Smooth muscle cell (in vitro differentiated cells): ENCODE measurements around the gene CBY3. TPM values are rescaled to one million over a fixed set of nuclear protein-coding genes. Genes with fewer than 3 reads are reported as not detected.
A peak's percentile ranks its signal among the peaks of the same experiment; 100 is the strongest.
"Not testable (repeated sequence)": the region's sequence is repeated elsewhere in the genome, so short reads cannot be mapped to it uniquely, and the experiment has no call there.

Source experiments
- DNase-seq: peaks from one replicate; lab custom pipeline; 2025; ENCODE audit not compliant: unreplicated experiment; lab: John Stamatoyannopoulos, UW
- H2AFZ ChIP-seq: fragments of 200-600 bp; sonication (generic); 2 replicates; pipeline ENCODE4 v1.6.0; 2016; ENCODE audit warnings: antibody characterized with exemption, low read depth, mild to moderate bottlenecking
- H3F3A ChIP-seq: fragments of 200-600 bp; sonication (generic); 2 replicates; pipeline ENCODE4 v1.6.0; 2017; ENCODE audit warnings: antibody characterized with exemption, low read depth
- H3K27ac ChIP-seq: fragments of 200-600 bp; sonication (generic); 2 replicates; pipeline ENCODE4 v1.5.1; 2016; ENCODE audit warnings: low read depth, mild to moderate bottlenecking
- H3K27me3 ChIP-seq: fragments of 200-600 bp; sonication (generic); 2 replicates; pipeline ENCODE4 v1.6.1; 2016; ENCODE audit warnings: low read depth, mild to moderate bottlenecking
- H3K36me3 ChIP-seq: fragments of 200-600 bp; sonication (generic); 2 replicates; pipeline ENCODE4 v1.5.1; 2016; ENCODE audit warnings: low read depth
- H3K4me1 ChIP-seq: fragments of 200-600 bp; sonication (generic); 2 replicates; pipeline ENCODE4 v1.5.1; 2016; ENCODE audit warnings: low read depth
- H3K4me2 ChIP-seq: fragments of 200-600 bp; sonication (generic); 2 replicates; pipeline ENCODE4 v1.6.0; 2016; ENCODE audit warnings: mild to moderate bottlenecking
- H3K4me3 ChIP-seq: fragments of 200-600 bp; sonication (generic); 2 replicates; pipeline ENCODE4 v1.5.1; 2016; ENCODE audit warnings: mild to moderate bottlenecking
- H3K79me2 ChIP-seq: fragments of 200-600 bp; sonication (generic); 2 replicates; pipeline ENCODE4 v1.6.0; 2016; ENCODE audit warnings: low read depth, mild to moderate bottlenecking
- H3K9ac ChIP-seq: fragments of 200-600 bp; sonication (generic); 2 replicates; pipeline ENCODE4 v1.6.0; 2016; ENCODE audit warnings: low read depth
- H3K9me3 ChIP-seq: fragments of 200-600 bp; sonication (generic); replicated peaks from 2 replicates; pipeline ENCODE4 v1.5.1; 2016; ENCODE audit warnings: low read depth
- H4K20me1 ChIP-seq: fragments of 200-600 bp; sonication (generic); 2 replicates; pipeline ENCODE4 v1.6.0; 2016; ENCODE audit warnings: low read depth
- WGBS: methylation state at CpG from one replicate; pipeline ENCODE4 v1.1.7; 2016; ENCODE audit warnings: low lambda C conversion rate; 5-methylcytosine and 5-hydroxymethylcytosine counted together
- polyA plus RNA-seq: library from polyadenylated mRNA; unstranded; fragments of >200 nt; fragmentation: Nextera tagmentation; extraction: Ambion mirVana; gene quantifications from 2 replicates; pipeline ENCODE4 v1.2.1, GENCODE V29; 2016
- total RNA-seq: library from RNA; depleted of rRNA; stranded (reverse); fragments of >200 nt; gene quantifications from 2 replicates; pipeline ENCODE4 v1.2.3, GENCODE V29; 2014
- TF ChIP-seq, protein P1 (sequence below): fragments of 200-600 bp; sonication (generic); IDR thresholded peaks from 2 replicates; pipeline ENCODE4 v1.5.1; 2017; ENCODE audit warnings: borderline replicate concordance, mild to moderate bottlenecking, antibody characterized with exemption; ENCODE audit not compliant: insufficient read depth, poor library complexity, severe bottlenecking

Gene CBY3
- total and polyA plus RNA-seq, 2 experiments from 2014 or later: not detected

DNA sequence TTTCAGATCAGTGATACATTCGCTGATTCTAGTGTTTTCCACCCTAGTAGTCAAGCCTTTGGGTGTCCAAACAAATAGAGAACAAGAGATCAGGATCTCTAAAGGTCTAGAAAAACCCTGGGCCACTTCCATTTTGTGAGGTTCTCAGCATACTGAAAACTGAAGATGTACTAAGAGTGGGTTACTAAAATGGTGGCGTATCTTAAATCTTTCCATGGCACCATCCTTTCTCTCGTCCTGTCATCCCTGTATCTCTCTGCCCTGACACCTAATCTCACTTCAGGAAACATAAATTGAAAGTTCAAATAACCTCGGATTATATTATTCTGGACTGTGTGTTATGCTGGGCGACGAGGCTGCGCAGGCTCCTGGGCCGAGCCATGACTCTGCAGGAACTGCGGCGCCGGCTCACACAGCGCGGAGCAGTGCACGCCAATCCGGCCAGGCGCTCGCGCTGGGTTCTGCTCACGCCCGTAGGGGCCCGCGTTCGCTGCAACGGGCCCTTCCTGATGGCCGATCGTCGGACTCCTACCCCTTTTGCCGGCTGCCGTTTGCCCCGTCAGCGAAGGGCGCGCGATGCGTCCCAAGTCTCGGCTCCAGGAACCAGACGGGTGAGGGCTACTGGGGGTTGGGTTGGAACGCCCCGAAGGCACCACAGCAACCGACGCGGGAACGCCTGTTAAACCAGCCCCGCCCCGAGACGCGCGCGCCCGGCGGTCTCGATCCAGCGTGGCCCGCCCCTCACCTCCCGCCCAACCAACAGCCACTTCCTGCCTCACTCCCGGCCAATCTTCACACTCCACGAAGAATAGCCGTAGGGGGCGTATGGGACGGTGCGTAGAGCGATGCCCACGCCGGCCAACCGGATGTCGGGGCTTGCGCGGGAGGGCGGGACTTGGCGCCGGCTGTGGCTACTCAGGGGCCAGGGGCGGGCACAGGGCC lies 17.4 kb upstream of the CBY3 start:
- Histone ChIP-seq H3K79me2 (peaks cover 50% of the 10 kb centered on the region), H3F3A (no peaks in the 10 kb centered on the region)
- peak; percentile 94 for DNase-seq

DNA sequence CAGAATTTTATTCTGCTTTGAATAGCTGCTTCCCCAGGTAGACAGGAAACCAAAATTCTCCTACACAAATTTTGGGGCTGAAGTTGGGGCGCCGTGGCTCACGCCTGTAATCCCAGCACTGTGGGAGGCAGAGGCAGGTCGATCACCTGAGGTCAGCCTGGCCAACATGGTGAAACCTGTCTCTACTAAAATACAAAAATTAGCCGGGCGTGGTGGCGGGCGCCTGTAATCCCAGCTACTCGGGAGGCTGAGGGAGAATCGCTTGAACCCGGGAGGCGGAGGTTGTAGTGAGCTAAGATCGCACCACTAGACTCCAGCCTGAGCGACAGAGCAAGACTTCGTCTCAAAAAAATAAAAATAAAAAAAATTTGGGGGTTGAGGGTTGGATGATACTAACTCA lies 16.7 kb upstream of the CBY3 start:
- not testable (repeated sequence) for DNase-seq, H3K36me3 ChIP-seq, H3F3A ChIP-seq, H3K27me3 ChIP-seq, H3K9me3 ChIP-seq
- Histone ChIP-seq H3K4me3 (peak overlapping the region; percentile 85), H3K4me2 (peak overlapping the region; percentile 87), H4K20me1 (peaks cover 31% of the 10 kb centered on the region), H3K27ac (peak overlapping the region; percentile 96), H3K79me2 (peaks cover 43% of the 10 kb centered on the region), H3K4me1 (peaks cover 13% of the 10 kb centered on the region), H3K9ac (peak overlapping the region; percentile 88), H2AFZ (peak overlapping the region; percentile 94)
- WGBS: 93% methylated on average over 15 of the region's 15 CpGs

More for the DNA sequence above, 17.4 kb upstream of the CBY3 start:
- Histone ChIP-seq H3K4me1 (peaks cover 13% of the 10 kb centered on the region), H3K4me3 (peak overlapping the region; percentile 85), H2AFZ (peak overlapping the region; percentile 94), H3K27ac (peak overlapping the region; percentile 96), H3K4me2 (peak overlapping the region; percentile 90), H3K27me3 (no peaks in the 10 kb centered on the region), H4K20me1 (peaks cover 38% of the 10 kb centered on the region), H3K9ac (peak overlapping the region; percentile 96), H3K36me3 (no peaks in the 10 kb centered on the region), H3K9me3 (no peaks in the 10 kb centered on the region)
- WGBS: 3% methylated on average over 56 of the region's 72 CpGs
- TF ChIP-seq, protein P1, sequence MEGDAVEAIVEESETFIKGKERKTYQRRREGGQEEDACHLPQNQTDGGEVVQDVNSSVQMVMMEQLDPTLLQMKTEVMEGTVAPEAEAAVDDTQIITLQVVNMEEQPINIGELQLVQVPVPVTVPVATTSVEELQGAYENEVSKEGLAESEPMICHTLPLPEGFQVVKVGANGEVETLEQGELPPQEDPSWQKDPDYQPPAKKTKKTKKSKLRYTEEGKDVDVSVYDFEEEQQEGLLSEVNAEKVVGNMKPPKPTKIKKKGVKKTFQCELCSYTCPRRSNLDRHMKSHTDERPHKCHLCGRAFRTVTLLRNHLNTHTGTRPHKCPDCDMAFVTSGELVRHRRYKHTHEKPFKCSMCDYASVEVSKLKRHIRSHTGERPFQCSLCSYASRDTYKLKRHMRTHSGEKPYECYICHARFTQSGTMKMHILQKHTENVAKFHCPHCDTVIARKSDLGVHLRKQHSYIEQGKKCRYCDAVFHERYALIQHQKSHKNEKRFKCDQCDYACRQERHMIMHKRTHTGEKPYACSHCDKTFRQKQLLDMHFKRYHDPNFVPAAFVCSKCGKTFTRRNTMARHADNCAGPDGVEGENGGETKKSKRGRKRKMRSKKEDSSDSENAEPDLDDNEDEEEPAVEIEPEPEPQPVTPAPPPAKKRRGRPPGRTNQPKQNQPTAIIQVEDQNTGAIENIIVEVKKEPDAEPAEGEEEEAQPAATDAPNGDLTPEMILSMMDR: no peak

DNA sequence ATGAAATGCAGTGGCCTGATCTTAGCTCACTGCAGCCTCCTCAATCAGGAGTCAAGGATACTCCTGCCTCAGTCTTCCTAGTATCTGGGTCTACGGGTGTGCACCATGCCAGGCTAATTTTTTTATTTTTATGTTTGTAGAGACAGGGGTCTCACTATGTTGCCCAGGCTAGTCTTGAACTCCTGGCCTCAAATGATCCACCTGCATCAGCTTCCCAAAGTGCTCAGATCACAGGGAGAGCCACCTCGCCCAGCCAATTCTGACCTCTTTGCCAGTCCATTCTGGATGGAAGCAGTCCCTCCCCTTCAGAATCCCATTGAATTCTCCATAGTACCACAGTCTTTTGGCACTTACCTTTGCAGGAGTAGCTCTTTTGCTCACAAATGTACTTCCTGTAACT lies 16.3 kb upstream of the CBY3 start:
- TF ChIP-seq, protein P1: no peak
- Histone ChIP-seq H2AFZ (no peak overlapping the region), H3K27ac (peak overlapping the region; percentile 96), H3K9me3 (no peaks in the 10 kb centered on the region), H3K36me3 (no peaks in the 10 kb centered on the region), H3K9ac (no peak overlapping the region), H4K20me1 (peaks cover 27% of the 10 kb centered on the region), H3K79me2 (peaks cover 39% of the 10 kb centered on the region), H3F3A (no peaks in the 10 kb centered on the region), H3K4me3 (no peak overlapping the region), H3K4me1 (peaks cover 13% of the 10 kb centered on the region), H3K27me3 (no peaks in the 10 kb centered on the region), H3K4me2 (peak overlapping the region; percentile 87)
- WGBS: 95% methylated on average over 2 of the region's 2 CpGs
- no peak for DNase-seq

- Histone ChIP-seq H3F3A (no peaks in the 10 kb centered on the region), H3K9me3 (no peaks in the 10 kb centered on the region), H3K4me3 (no peak overlapping the region), H2AFZ (no peak overlapping the region), H3K36me3 (no peaks in the 10 kb centered on the region), H3K79me2 (peaks cover 34% of the 10 kb centered on the region), H4K20me1 (peaks cover 22% of the 10 kb centered on the region), H3K4me1 (peaks cover 13% of the 10 kb centered on the region), H3K9ac (no peak overlapping the region), H3K27ac (no peak overlapping the region), H3K4me2 (no peak overlapping the region), H3K27me3 (no peaks in the 10 kb centered on the region)
- TF ChIP-seq, protein P1: no peak
- no peak for DNase-seq
- WGBS: 86% methylated on average over 3 of the region's 3 CpGs
These were observed 15.8 kb upstream of the CBY3 start for GRCh38 chr5:179696603-179697002.
